Neutrophil (primary cell): Measurements from ENCODE around the gene DTX4.

Experiments used
- H3K27ac ChIP-seq: fragments of 200-600 bp; sonication (generic); 2 replicates; pipeline ENCODE4 v1.5.1; 2016; ENCODE audit warnings: mild to moderate bottlenecking, moderate library complexity
- H3K27me3 ChIP-seq: fragments of 200-600 bp; sonication (generic); 2 replicates; pipeline ENCODE4 v1.6.0; 2016; ENCODE audit warnings: mild to moderate bottlenecking
- H3K36me3 ChIP-seq: fragments of 200-600 bp; sonication (generic); 2 replicates; pipeline ENCODE4 v1.5.1; 2017
- H3K4me1 ChIP-seq, 2 experiments: fragments of 200-600 bp in 1 of 2; sonication (generic) in 1 of 2; 1 replicate in 1 of 2; 2 replicates in 1 of 2; pipeline versions ENCODE4 v1.5.1 to v1.6.1; 2013 to 2016; ENCODE audit warnings: low read depth in 1 of 2, low read length in 1 of 2, mild to moderate bottlenecking in 1 of 2, moderate library complexity in 1 of 2; ENCODE audit not compliant: control insufficient read depth in 1 of 2, insufficient read depth in 1 of 2
- H3K4me3 ChIP-seq, 2 experiments: fragments of 200-600 bp in 1 of 2; sonication (generic) in 1 of 2; 1 replicate in 1 of 2; 2 replicates in 1 of 2; pipeline ENCODE4 v1.5.1; 2013 to 2016; ENCODE audit warnings: low read depth in 1 of 2, low read length in 1 of 2, mild to moderate bottlenecking in 1 of 2, moderate library complexity in 1 of 2
- H3K9me3 ChIP-seq: fragments of 200-600 bp; sonication (generic); 2 replicates; pipeline ENCODE4 v1.5.1; 2016
- TF ChIP-seq, protein P1 (sequence below): fragments of 200-600 bp; sonication (generic); IDR thresholded peaks from 2 replicates; pipeline ENCODE4 v1.5.1; 2016; ENCODE audit warnings: antibody characterized with exemption

The DTX4 gene

GRCh38 chr11:59189986-59190385, 18.1 kb downstream of the DTX4 start:
- no peaks in the 10 kb centered on the region for H3K9me3 ChIP-seq
- peaks cover 81% of the 10 kb centered on the region for H3K36me3 ChIP-seq
- TF ChIP-seq, protein P1, sequence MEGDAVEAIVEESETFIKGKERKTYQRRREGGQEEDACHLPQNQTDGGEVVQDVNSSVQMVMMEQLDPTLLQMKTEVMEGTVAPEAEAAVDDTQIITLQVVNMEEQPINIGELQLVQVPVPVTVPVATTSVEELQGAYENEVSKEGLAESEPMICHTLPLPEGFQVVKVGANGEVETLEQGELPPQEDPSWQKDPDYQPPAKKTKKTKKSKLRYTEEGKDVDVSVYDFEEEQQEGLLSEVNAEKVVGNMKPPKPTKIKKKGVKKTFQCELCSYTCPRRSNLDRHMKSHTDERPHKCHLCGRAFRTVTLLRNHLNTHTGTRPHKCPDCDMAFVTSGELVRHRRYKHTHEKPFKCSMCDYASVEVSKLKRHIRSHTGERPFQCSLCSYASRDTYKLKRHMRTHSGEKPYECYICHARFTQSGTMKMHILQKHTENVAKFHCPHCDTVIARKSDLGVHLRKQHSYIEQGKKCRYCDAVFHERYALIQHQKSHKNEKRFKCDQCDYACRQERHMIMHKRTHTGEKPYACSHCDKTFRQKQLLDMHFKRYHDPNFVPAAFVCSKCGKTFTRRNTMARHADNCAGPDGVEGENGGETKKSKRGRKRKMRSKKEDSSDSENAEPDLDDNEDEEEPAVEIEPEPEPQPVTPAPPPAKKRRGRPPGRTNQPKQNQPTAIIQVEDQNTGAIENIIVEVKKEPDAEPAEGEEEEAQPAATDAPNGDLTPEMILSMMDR: no peak
- H3K27me3 ChIP-seq: no peaks in the 10 kb centered on the region
- H3K4me1 ChIP-seq: peaks cover 0 to 6% of the 10 kb centered on the region in 2 experiments
- H3K27ac ChIP-seq: no peak overlapping the region
- H3K4me3 ChIP-seq: no peak overlapping the region

- Histone ChIP-seq H3K27ac (no peak overlapping the region), H3K9me3 (no peaks in the 10 kb centered on the region), H3K4me3 (no peak overlapping the region), H3K4me1 (peaks cover 0 to 6% of the 10 kb centered on the region in 2 experiments), H3K27me3 (no peaks in the 10 kb centered on the region), H3K36me3 (peaks cover 81% of the 10 kb centered on the region)
- TF ChIP-seq, protein P1: no peak
These were observed 19.2 kb downstream of the DTX4 start for GRCh38 chr11:59191095-59191494.

GRCh38 chr11:59191890-59192289, 20.0 kb downstream of the DTX4 start:
- Histone ChIP-seq H3K27ac (no peak overlapping the region), H3K36me3 (peaks cover 89% of the 10 kb centered on the region), H3K4me3 (no peak overlapping the region), H3K4me1 (peaks cover 0 to 6% of the 10 kb centered on the region in 2 experiments), H3K9me3 (no peaks in the 10 kb centered on the region), H3K27me3 (no peaks in the 10 kb centered on the region)
- TF ChIP-seq, protein P1: no peak

GRCh38 chr11:59192446-59193020, 20.6 kb downstream of the DTX4 start:
- H3K4me3 ChIP-seq: no peak overlapping the region
- peaks cover 93% of the 10 kb centered on the region for H3K36me3 ChIP-seq
- TF ChIP-seq, protein P1: no peak

GRCh38 chr11:59193587-59194130, 21.7 kb downstream of the DTX4 start:
- no peaks in the 10 kb centered on the region for H3K4me1 ChIP-seq
- no peak overlapping the region for H3K27ac ChIP-seq
- peaks cover 93% of the 10 kb centered on the region for H3K36me3 ChIP-seq
- TF ChIP-seq, protein P1: no peak
- H3K27me3 ChIP-seq: peaks cover 17% of the 10 kb centered on the region
- H3K4me3 ChIP-seq: no peak overlapping the region
- no peaks in the 10 kb centered on the region for H3K9me3 ChIP-seq

More at GRCh38 chr11:59192446-59193020, 20.6 kb downstream of the DTX4 start:
- no peak overlapping the region for H3K27ac ChIP-seq
- H3K9me3 ChIP-seq: no peaks in the 10 kb centered on the region
- peaks cover 6% of the 10 kb centered on the region for H3K27me3 ChIP-seq
- H3K4me1 ChIP-seq: peaks cover 0 to 4% of the 10 kb centered on the region in 2 experiments
